IMR-90 (cell line): ENCODE data around the gene CYP11A1. TPM values are rescaled to one million over a fixed set of nuclear protein-coding genes. Genes with fewer than 3 reads are reported as not detected.

ENCODE experiments used
- ATAC-seq: fragments of 200-7000 bp; cut with Tn5 transposase; 2 replicates; pipeline ENCODE4 v1.9.1; 2020; ENCODE audit warnings: low read depth, mild to moderate bottlenecking, moderate library complexity
- BruUV-seq: library from RNA; stranded (reverse); fragments of 400-500 nt; replicated peaks from 2 replicates; lab custom pipeline; 2021; lab: Mats Ljungman, UMichigan
- CTCF ChIA-PET: fragments of 300-600 bp; formaldehyde crosslinking; extraction: SDS; loops from one replicate; lab custom pipeline; 2021; ENCODE audit warnings: antibody characterized with exemption; lab: Yijun Ruan, JAX
- POLR2A ChIA-PET: fragments of 300-600 bp; sonication (Branson Sonifier 250); formaldehyde crosslinking; loops from one replicate; lab custom pipeline; 2022; ENCODE audit warnings: antibody characterized with exemption; ENCODE audit not compliant: unreplicated experiment; lab: Charles Lee
- DNase-seq: peaks from one replicate; pipeline ENCODE4 v3.0.0; 2013
- H2AFZ ChIP-seq: replicated peaks from 2 replicates; pipeline ENCODE3; 2013; ENCODE audit warnings: low read length, mild to moderate bottlenecking; ENCODE audit not compliant: poor library complexity
- H2AK5ac ChIP-seq: 2 replicates; pipeline ENCODE4 v1.6.1; 2013; ENCODE audit warnings: low read depth, low read length, inconsistent platforms
- H2AK9ac ChIP-seq: replicated peaks from 2 replicates; pipeline ENCODE3; 2013; ENCODE audit warnings: mild to moderate bottlenecking, low read depth, low read length, moderate library complexity; ENCODE audit not compliant: poor library complexity
- H2BK120ac ChIP-seq: 2 replicates; pipeline ENCODE4 v1.6.1; 2013; ENCODE audit warnings: low read depth, low read length, inconsistent platforms
- H2BK15ac ChIP-seq: 3 replicates; pipeline ENCODE4 v1.6.1; 2013; ENCODE audit warnings: low read depth, low read length, inconsistent platforms
- H2BK20ac ChIP-seq: 2 replicates; pipeline ENCODE4 v1.6.1; 2013; ENCODE audit warnings: low read depth, mild to moderate bottlenecking, inconsistent platforms, low read length, moderate library complexity
- H2BK5ac ChIP-seq: 2 replicates; pipeline ENCODE4 v1.6.1; 2013; ENCODE audit warnings: mild to moderate bottlenecking, low read depth, low read length, inconsistent platforms; ENCODE audit not compliant: poor library complexity, severe bottlenecking
- H3K14ac ChIP-seq: replicated peaks from 2 replicates; pipeline ENCODE4 v1.6.1; 2013; ENCODE audit warnings: low read depth, low read length, inconsistent platforms
- H3K18ac ChIP-seq: 2 replicates; pipeline ENCODE4 v1.6.1; 2013; ENCODE audit warnings: low read depth, low read length, control low read depth
- H3K23ac ChIP-seq: 2 replicates; pipeline ENCODE4 v1.6.1; 2013; ENCODE audit warnings: low read depth, low read length, inconsistent platforms
- H3K27ac ChIP-seq: 2 replicates; pipeline ENCODE4 v1.5.1; 2013; ENCODE audit warnings: mild to moderate bottlenecking, control low read depth, low read length; ENCODE audit not compliant: insufficient read depth
- H3K27me3 ChIP-seq: 2 replicates; pipeline ENCODE4 v1.6.1; 2013; ENCODE audit warnings: low read length; ENCODE audit not compliant: control insufficient read depth, insufficient read depth
- H3K36me3 ChIP-seq: 2 replicates; pipeline ENCODE4 v1.6.1; 2013; ENCODE audit warnings: low read length, mixed read lengths; ENCODE audit not compliant: control insufficient read depth, insufficient read depth
- H3K4ac ChIP-seq: 2 replicates; pipeline ENCODE4 v1.6.1; 2013; ENCODE audit warnings: low read depth, low read length, inconsistent platforms
- H3K4me1 ChIP-seq: 2 replicates; pipeline ENCODE4 v1.6.1; 2013; ENCODE audit warnings: low read length, mixed read lengths; ENCODE audit not compliant: control insufficient read depth, insufficient read depth
- H3K4me2 ChIP-seq: 2 replicates; pipeline ENCODE4 v1.6.1; 2013; ENCODE audit warnings: low read depth, mild to moderate bottlenecking, control low read depth, low read length, moderate library complexity
- H3K4me3 ChIP-seq: 2 replicates; pipeline ENCODE4 v1.5.1; 2013; ENCODE audit warnings: low read depth, mild to moderate bottlenecking, control low read depth, low read length, moderate library complexity; ENCODE audit not compliant: insufficient read depth
- H3K56ac ChIP-seq: 2 replicates; pipeline ENCODE4 v1.6.1; 2013; ENCODE audit warnings: low read length, inconsistent platforms; ENCODE audit not compliant: insufficient read depth; ENCODE audit errors: extremely low read depth
- H3K79me1 ChIP-seq, 2 experiments: 2 replicates each; pipeline ENCODE4 v1.6.1; 2013; ENCODE audit warnings: low read length in 2 of 2, inconsistent platforms in 1 of 2, low read depth in 1 of 2
- H3K9ac ChIP-seq: 2 replicates; pipeline ENCODE4 v1.6.1; 2013; ENCODE audit warnings: low read depth, low read length, control low read depth
- H3K9me1 ChIP-seq: 2 replicates; pipeline ENCODE4 v1.6.1; 2013; ENCODE audit warnings: low read length, inconsistent platforms; ENCODE audit not compliant: insufficient read depth
- H3K9me3 ChIP-seq: 2 replicates; pipeline ENCODE4 v1.6.1; 2013; ENCODE audit warnings: low read length; ENCODE audit not compliant: control insufficient read depth, insufficient read depth
- H4K20me1 ChIP-seq: 2 replicates; pipeline ENCODE4 v1.6.1; 2013; ENCODE audit warnings: low read length, inconsistent platforms; ENCODE audit not compliant: insufficient read depth
- H4K5ac ChIP-seq: 2 replicates; pipeline ENCODE4 v1.6.1; 2013; ENCODE audit warnings: mild to moderate bottlenecking, low read depth, low read length, control low read depth
- H4K8ac ChIP-seq, 2 experiments: 2 replicates each; pipeline ENCODE4 v1.6.1; 2013; ENCODE audit warnings: low read depth in 2 of 2, low read length in 2 of 2, control low read depth in 1 of 2, inconsistent platforms in 1 of 2
- H4K91ac ChIP-seq: 2 replicates; pipeline ENCODE4 v1.6.1; 2013; ENCODE audit warnings: low read depth, low read length, inconsistent platforms; ENCODE audit not compliant: insufficient read depth
- NFE2L2 ChIP-seq: fragments of 150-350 bp; IDR thresholded peaks from 2 replicates; pipeline ENCODE4 v1.6.1; 2016; ENCODE audit warnings: low read depth, mild to moderate bottlenecking, low read length
- SMC3 ChIP-seq: fragments of 150-350 bp; IDR thresholded peaks from 2 replicates; pipeline ENCODE4 v1.6.1; 2016; ENCODE audit warnings: low read depth, mild to moderate bottlenecking, antibody characterized with exemption, low read length, moderate library complexity
- WGBS, 2 experiments: methylation state at CpG; one replicate each; pipeline versions ENCODE4 v1.1.5 to v1.1.7; 2013; ENCODE audit warnings: missing lambda C conversion rate in 2 of 2; ENCODE audit not compliant: insufficient read length in 1 of 2; ENCODE audit errors: extremely low coverage in 2 of 2; 5-methylcytosine and 5-hydroxymethylcytosine counted together
- dilution Hi-C: fragments of 300-500 bp; cut with HindIII; formaldehyde crosslinking; loops from one replicate; pipeline ENCODE4 v1.14.3; 2018; ENCODE audit warnings: low sequenced_read_pairs; ENCODE audit not compliant: unreplicated experiment
- in situ Hi-C: fragments of 300-500 bp; cut with MboI; formaldehyde crosslinking; loops from 3 replicates; pipeline ENCODE4 v1.14.3; 2019; ENCODE audit warnings: low sequenced_read_pairs, inconsistent platforms, mixed read lengths
- intact Hi-C: fragments of 100-400 bp; cut with micrococcal nuclease; formaldehyde crosslinking; loops from 2 replicates; pipeline ENCODE4 v1.10.0; 2022
- polyA plus RNA-seq, 3 experiments: library from polyadenylated mRNA; depleted of rRNA; stranded (reverse); fragments of >200 nt; gene quantifications; 2 replicates each; pipeline ENCODE4 v1.2.3, GENCODE V29; 2012; ENCODE audit warnings: low replicate concordance in 1 of 3
- total RNA-seq: library from RNA; depleted of rRNA; stranded (reverse); fragments of >200 nt; gene quantifications from 2 replicates; pipeline ENCODE4 v1.2.3, GENCODE V29; 2012

Gene CYP11A1
- total and polyA plus RNA-seq, 2 of the 4 experiments (the other 2 are of a cell fraction) = 0.18 to 0.50 TPM

- no peak overlapping the region for H2AFZ ChIP-seq
- no peaks in the 10 kb centered on the region for H3K36me3 ChIP-seq
- no peak overlapping the region for H2BK15ac ChIP-seq
- H2BK20ac ChIP-seq = no peak overlapping the region
- H3K4me3 ChIP-seq = no peak overlapping the region
- dilution Hi-C loops = no loop called here
- 83% methylated on average over 1 of the region's 1 CpG; no CpG with 5 or more reads in 1 of the 2 experiments for WGBS, 2 experiments
- intact Hi-C loops = no loop called here
- peaks cover 42% of the 10 kb centered on the region for H3K27me3 ChIP-seq
- H3K4me2 ChIP-seq = no peak overlapping the region
- H2AK9ac ChIP-seq = no peak overlapping the region
- no peak overlapping the region for H4K8ac ChIP-seq
- no peak overlapping the region for H3K27ac ChIP-seq
- H3K18ac ChIP-seq = no peak overlapping the region
- H3K14ac ChIP-seq = no peak overlapping the region
- ATAC-seq (no peak), DNase-seq (no peak)
- BruUV-seq = no TSS peak
- no peak overlapping the region for H4K91ac ChIP-seq
- in situ Hi-C loops = no loop called here
- no peaks in the 10 kb centered on the region for H4K20me1 ChIP-seq
- ChIA-PET CTCF (no interaction called here), POLR2A (no interaction called here)
- H3K4ac ChIP-seq = no peak overlapping the region
- no peaks in the 10 kb centered on the region for H3K79me1 ChIP-seq
- H2BK5ac ChIP-seq = no peak overlapping the region
- no peak overlapping the region for H3K56ac ChIP-seq
- H3K4me1 ChIP-seq = no peaks in the 10 kb centered on the region
- H2BK120ac ChIP-seq = no peak overlapping the region
- H4K5ac ChIP-seq = no peak overlapping the region
- 0 out of 2 replicates have a peak, but pooled peaks cover 7% of the 10 kb centered on the region for H3K9me1 ChIP-seq
- no peak overlapping the region for H3K9ac ChIP-seq
- no peak for TF ChIP-seq SMC3
- TF ChIP-seq NFE2L2 = no peak
- H2AK5ac ChIP-seq = no peak overlapping the region
- no peak overlapping the region for H3K23ac ChIP-seq
- H3K9me3 ChIP-seq = no peaks in the 10 kb centered on the region
These were observed 33.3 kb downstream of the CYP11A1 start for GRCh38 chr15:74334127-74334526.
